Erythroblast (primary cell): Measurements from ENCODE around the gene STK39.

ENCODE experiments used
- DNase-seq, 2 experiments: peaks; one replicate each; lab custom pipeline; 2025; lab: John Stamatoyannopoulos, UW
- GATA1 ChIP-seq: IDR thresholded peaks from 2 replicates; pipeline ENCODE4 v1.6.1; 2011; ENCODE audit warnings: low read depth, mild to moderate bottlenecking, control low read depth, low read length, moderate library complexity
- POLR2A ChIP-seq: IDR thresholded peaks from 2 replicates; pipeline ENCODE4 v1.6.1; 2011; ENCODE audit warnings: mild to moderate bottlenecking, low read length

Gene STK39

GRCh38 chr2:168203762-168204693, 43.4 kb downstream of the STK39 start:
- no peak for TF ChIP-seq GATA1
- TF ChIP-seq POLR2A, result no peak
- no peak for DNase-seq

- TF ChIP-seq POLR2A, result no peak
- TF ChIP-seq GATA1, result no peak
Measured at GRCh38 chr2:168201584-168202116, 45.7 kb downstream of the STK39 start.

GRCh38 chr2:168200930-168201583, 46.3 kb downstream of the STK39 start:
- TF ChIP-seq GATA1, result no peak
- TF ChIP-seq POLR2A, result no peak
- no peak for DNase-seq

More at GRCh38 chr2:168201584-168202116, 45.7 kb downstream of the STK39 start:
- no peak for DNase-seq

- TF ChIP-seq POLR2A (no peak), GATA1 (no peak)
- no peak for DNase-seq
Measured at GRCh38 chr2:168198476-168199207, 48.8 kb downstream of the STK39 start.

GRCh38 chr2:168196764-168197180, 50.6 kb downstream of the STK39 start:
- DNase-seq, result no peak
- TF ChIP-seq GATA1 (no peak), POLR2A (no peak)

- TF ChIP-seq POLR2A (no peak), GATA1 (no peak)
- DNase-seq, result no peak
Measured at GRCh38 chr2:168194784-168195522, 52.4 kb downstream of the STK39 start.

- TF ChIP-seq GATA1 (no peak), POLR2A (no peak)
- no peak for DNase-seq
Measured at GRCh38 chr2:168192839-168193616, 54.4 kb downstream of the STK39 start.

- TF ChIP-seq GATA1, result no peak
- TF ChIP-seq POLR2A, result no peak
- no peak for DNase-seq
Measured at GRCh38 chr2:168191955-168192785, 55.2 kb downstream of the STK39 start.

- no peak for DNase-seq
- TF ChIP-seq GATA1 (no peak), POLR2A (no peak)
Measured at GRCh38 chr2:168190590-168191336, 56.6 kb downstream of the STK39 start.

- TF ChIP-seq POLR2A (no peak), GATA1 (no peak)
- no peak for DNase-seq
Measured at GRCh38 chr2:168189835-168190569, 57.4 kb downstream of the STK39 start.

- no peak for DNase-seq
- TF ChIP-seq GATA1 (no peak), POLR2A (no peak)
Measured at GRCh38 chr2:168188002-168188401, 59.4 kb downstream of the STK39 start.
